ENCODE results near the gene MEX3D.
"Not testable (repeated sequence)": the region's sequence is repeated elsewhere in the genome, so short reads cannot be mapped to it uniquely, and the experiment has no call there.

Gene MEX3D

GRCh38 chr19:1540365-1540925, 27.7 kb downstream of the MEX3D start:
- in situ Hi-C loops (cut with MboI; ENCODE audit: low sequenced_read_pairs) = no loop called here

DNA sequence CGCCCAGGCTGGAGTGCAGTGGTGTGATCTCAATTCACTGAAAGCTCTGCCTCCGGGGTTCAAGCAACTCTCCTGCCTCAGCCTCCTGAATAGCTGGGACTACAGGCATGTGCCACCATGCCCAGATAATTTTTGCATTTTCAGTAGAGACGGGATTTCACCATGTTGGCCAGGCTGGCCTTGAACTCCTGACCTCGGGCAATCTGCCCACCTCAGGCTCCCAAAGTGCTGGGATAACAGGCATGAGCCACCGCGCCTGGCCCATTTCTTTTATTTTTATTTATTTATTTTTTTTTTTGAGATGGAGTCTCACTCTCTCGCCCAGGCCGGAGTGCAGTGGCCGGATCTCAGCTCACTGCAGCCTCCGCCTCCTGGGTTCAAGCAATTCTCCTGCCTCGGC, 28.4 kb downstream of the MEX3D start:
- in situ Hi-C loops (cut with MboI; ENCODE audit: low sequenced_read_pairs) = not testable (repeated sequence)

DNA sequence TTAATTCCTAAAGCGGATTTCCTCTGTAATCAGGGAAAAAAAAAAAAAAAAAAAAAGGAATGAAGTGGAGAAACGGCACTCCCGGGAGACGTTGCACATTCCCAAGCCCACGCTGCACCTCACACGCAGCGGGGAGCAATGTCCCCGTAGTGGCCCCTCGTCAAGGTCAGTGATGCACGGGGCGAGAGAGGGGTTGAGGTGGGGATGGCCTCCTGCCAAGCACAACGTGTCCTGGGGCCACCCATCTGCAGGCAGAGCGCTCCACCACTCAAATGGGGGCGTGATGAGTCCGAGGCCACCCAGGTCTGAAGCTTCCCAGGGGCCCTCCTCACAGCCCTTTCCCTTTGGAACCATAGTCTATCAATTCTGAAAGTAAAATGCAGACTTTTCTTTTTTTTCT, 29.1 kb downstream of the MEX3D start:
- in situ Hi-C loops (cut with MboI; ENCODE audit: low sequenced_read_pairs) = no loop called here

GRCh38 chr19:1535699-1536098, 32.4 kb downstream of the MEX3D start:
- in situ Hi-C loops (cut with MboI; ENCODE audit: low sequenced_read_pairs) = not testable (repeated sequence)

DNA sequence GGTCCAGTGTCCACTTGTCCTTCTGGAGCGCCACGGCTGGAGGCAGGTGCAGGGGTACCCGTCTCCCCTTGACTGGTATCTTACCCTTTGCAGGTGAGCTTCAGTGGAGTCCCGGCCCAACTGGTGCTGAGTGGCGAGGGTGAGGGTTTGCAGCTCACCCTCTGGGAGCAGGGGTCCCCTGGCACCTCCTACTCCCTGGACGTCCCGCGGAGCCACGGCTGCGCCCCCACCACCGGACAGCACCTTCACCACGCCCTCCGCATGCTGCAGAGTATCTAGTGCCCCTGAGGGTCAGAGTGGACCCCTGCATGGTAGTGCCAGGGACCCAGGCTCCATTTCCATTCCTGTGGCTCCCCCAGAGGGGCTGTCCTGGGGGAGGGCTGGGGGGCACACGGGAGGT, 33.2 kb downstream of the MEX3D start:
- in situ Hi-C loops (cut with MboI; ENCODE audit: low sequenced_read_pairs) = no loop called here

DNA sequence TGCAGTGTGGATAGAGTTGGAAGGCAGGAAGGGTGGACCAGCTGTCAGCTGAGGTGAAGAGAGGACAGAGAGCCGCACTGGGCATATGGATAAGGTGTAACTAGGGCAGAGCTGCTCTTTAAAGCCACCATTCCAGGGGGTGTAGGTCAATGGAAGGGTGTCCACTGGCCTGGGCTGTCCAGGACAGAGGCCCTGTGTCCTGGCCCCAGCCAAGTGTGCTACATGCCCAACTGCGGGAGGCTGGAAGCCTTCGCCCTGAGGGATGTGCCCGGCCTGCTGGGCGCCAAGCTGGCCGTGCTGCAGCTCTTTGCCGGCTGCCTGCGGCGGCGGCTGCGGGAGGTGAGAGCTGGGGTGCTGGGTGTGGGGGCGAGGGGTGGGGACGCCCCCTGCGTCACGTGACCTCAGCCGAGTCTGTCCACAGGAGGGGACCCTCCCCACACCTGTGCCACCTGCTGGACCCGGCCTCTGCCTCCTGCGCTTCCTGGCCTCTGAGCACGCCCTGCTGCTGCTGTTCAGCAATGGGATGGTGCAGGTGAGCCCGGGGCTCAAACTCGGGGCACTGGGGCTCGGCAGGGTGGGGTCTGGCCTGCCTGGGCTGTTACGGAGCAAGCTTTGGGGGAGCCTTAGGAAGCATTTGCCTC, 34.5 kb downstream of the MEX3D start:
- in situ Hi-C loops (cut with MboI; ENCODE audit: low sequenced_read_pairs) = no loop called here

- in situ Hi-C loops (cut with MboI; ENCODE audit: low sequenced_read_pairs) = no loop called here
Measured at GRCh38 chr19:1532003-1532402, 36.1 kb downstream of the MEX3D start.

DNA sequence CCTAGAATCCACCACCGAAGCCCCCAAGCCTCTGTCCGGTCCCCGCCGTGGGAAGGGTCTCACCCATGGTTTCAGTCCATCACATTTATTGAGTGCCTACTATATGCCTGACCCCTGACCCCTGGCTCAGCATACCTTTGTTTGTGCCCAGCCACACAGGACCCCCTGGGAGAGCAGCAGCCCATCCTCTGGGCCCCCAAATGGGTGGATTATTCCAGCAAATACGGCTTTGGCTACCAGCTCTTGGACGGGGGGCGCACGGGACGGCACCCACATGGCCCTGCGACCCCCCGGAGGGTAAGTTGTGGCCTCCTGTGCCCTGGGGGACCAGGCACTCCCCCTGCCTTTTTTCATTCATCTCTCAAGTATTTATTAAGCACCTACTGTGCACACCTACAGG, 36.5 kb downstream of the MEX3D start:
- in situ Hi-C loops (cut with MboI; ENCODE audit: low sequenced_read_pairs) = no loop called here

GRCh38 chr19:1530856-1531255, 37.3 kb downstream of the MEX3D start:
- in situ Hi-C loops (cut with MboI; ENCODE audit: low sequenced_read_pairs) = not testable (repeated sequence)

- in situ Hi-C loops (cut with MboI; ENCODE audit: low sequenced_read_pairs) = no loop called here
Measured at GRCh38 chr19:1529430-1529816, 38.7 kb downstream of the MEX3D start.

DNA sequence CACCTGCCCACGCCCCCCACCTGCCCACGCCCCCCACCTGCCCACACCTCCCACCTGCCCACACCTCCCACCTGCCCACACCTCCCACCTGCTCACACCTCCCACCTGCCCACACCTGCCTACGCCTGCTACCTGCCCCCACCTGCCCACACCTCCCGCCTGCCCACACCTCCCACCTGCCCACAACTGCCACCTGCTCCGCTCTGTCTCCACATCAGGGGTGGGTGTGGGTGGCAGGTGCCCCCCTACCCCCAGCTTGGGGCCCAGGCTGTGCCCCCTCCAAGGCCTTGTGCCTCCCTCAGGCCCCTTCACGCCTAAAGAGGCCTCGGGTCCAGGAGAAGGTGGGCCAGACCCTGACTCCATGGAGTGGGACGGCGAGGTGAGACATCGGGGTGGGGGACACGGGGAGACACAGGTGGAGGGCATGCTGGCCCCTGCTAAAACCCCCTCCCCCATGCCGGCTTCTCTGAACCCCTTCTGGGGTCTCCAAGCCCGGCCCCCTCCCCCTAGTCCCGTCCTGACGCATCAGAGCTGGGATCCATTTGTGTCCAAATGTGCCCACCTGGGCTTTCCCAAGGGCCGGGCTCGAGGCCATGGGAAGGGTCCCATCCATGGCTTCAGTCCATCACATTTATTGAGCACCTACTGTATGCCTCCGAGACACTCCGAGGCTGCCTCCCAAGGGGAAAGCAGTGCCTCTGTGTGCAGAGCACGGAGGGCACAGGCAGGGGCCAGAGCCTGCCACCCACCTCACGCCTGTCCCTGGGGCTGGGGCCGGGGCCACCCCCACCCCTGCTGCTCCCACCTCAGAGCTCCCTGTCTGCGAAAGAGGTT, 39.3 kb downstream of the MEX3D start:
- in situ Hi-C loops (cut with MboI; ENCODE audit: low sequenced_read_pairs) = no loop called here

- in situ Hi-C loops (cut with MboI; ENCODE audit: low sequenced_read_pairs) = no loop called here
Measured at GRCh38 chr19:1527650-1528309, 40.3 kb downstream of the MEX3D start.

GRCh38 chr19:1526979-1527649, 41.0 kb downstream of the MEX3D start:
- in situ Hi-C loops (cut with MboI; ENCODE audit: low sequenced_read_pairs) = no loop called here

DNA sequence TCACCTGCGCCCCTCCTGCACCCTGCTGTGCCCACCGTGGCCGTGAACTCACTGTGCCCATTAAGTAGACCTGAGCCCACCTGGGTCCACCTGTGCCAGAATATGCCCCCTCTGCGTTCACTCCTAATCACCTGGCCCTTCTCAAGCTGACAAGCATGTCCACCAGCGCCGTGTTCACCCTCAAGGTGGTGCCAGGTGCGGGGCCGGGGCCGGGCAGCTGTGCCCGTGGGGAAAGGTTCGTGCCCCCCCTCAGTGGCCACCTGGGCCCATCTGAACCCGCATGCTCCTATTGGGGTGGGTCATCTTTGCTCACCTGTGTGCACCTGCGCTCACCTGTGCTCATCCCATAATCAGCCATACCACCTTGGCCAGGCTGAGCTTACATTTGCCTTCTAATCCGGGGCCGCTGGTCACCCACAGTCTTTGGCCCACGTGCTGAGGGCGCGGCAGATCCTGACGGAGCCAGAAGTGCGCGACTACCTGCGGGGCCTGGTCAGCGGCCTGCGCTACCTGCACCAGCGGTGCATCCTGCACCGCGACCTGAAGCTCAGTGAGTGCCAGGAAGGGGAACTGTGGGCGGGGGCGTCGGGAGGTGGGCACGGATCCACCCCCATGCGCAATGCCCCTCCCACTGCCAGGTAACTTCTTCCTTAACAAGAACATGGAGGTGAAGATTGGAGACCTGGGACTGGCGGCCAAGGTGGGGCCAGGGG, 41.9 kb downstream of the MEX3D start:
- in situ Hi-C loops (cut with MboI; ENCODE audit: low sequenced_read_pairs) = no loop called here

DNA sequence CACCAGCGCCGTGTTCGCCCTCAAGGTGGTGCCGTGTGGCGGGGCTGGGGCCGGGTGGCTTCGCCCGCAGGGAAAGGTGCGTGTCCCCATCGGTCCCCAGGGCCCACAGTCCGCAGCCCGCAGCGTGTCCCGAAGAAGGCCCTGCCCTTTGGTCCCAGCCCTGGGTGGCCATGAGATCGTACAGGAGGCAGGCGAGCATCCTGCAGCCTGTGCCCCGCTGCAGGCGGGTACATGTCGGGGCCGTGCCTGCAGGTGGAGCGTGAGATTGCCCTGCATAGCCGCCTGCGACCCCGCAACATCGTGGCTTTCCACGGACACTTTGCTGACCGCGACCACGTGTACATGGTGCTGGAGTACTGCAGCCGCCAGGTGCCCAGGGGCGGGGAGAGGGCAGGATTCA, 42.8 kb downstream of the MEX3D start:
- in situ Hi-C loops (cut with MboI; ENCODE audit: low sequenced_read_pairs) = no loop called here

- in situ Hi-C loops (cut with MboI; ENCODE audit: low sequenced_read_pairs) = no loop called here
Measured at GRCh38 chr19:1524972-1525325, 43.2 kb downstream of the MEX3D start.

- in situ Hi-C loops (cut with MboI; ENCODE audit: low sequenced_read_pairs) = no loop called here
Measured at GRCh38 chr19:1524287-1524971, 43.7 kb downstream of the MEX3D start.

DNA sequence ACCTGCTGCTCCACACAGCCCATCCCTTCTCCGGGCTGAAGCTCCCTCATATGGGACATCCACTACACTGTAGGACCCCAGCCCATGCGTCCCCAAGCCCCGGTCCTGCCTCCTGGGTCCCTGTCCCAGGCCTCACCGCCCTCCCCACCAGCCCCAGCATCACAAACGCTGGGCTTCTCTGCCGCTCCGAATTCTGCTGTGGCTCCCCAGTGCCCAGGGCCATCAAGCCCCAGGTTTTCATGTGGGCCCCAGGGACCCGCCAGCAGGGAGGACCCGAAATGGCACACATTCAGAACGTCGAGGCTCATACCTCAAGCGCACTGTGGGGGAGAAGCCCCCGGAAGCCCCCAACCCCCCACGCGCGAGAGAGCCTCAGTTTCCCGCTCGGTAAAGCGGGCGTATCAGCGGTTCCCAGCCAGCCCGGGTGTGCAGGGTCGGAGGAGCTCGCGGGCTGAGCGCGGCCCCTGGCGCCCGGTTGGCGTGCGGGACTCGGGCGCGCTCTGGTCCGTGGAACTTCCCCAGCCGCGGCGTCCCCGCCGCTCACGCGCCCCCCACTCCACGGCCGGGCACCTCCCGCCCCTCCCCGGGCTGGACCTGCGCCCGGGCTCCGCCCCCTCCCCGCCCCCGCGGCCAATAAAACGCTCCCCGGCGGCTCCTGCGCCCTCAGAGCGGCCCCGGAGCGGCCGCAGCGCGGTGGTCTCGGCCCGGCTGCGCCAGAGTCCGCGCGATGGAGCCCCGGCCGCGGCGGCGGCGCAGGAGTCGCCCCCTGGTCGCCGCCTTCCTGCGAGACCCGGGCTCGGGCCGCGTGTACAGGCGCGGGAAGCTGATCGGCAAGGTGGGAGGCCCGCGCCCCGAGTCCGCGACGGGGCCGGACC, 44.5 kb downstream of the MEX3D start, which contains the start of gene PLK5:
Gene PLK5, plus strand, starts transcription at position 666 of the 875 bp plus-strand sequence. CDS start 2,920 bp downstream, outside the sequence.
- in situ Hi-C loops (cut with MboI; ENCODE audit: low sequenced_read_pairs) = no loop called here

DNA sequence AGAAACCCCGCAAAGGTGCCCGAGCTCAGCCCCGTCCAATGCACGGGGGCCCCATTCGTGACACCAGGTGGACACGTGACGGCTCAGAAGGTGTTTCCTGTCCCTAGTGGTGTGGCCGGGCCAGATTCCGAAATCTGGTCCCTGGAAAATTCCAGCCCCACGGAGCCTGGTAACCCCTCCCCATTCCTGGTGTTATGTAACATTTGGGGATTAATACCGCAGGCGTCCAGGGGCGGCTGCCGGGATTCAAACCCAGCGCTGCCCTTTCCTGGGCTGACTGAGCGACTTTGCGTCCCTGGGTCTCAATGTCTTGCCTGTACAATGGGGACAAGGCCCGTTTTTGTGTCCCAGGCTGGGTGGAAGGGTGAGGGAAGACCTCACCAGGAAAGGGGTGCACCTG, 45.3 kb downstream of the MEX3D start:
- in situ Hi-C loops (cut with MboI; ENCODE audit: low sequenced_read_pairs) = no loop called here

Data from hTERT RPE-1 (cell line).